Spleen (tissue), 11 donors: ENCODE results near the gene KYNU. TPM values are rescaled to one million over a fixed set of nuclear protein-coding genes. Genes with fewer than 3 reads are reported as not detected.

ENCODE experiments used
- DNase-seq: peaks from one replicate; pipeline ENCODE4 v3.0.0-alpha.2; 2020
- H3K27ac ChIP-seq, 8 donors: fragments of 200-600 bp; sonication (generic) in 7 of 8; 1 replicate in 4 of 8; 2 replicates in 4 of 8; pipeline versions ENCODE4 v1.5.0 to v1.8.0; 2016 to 2021; ENCODE audit warnings: inconsistent platforms in 4 of 8, mild to moderate bottlenecking in 4 of 8, moderate library complexity in 1 of 8
- H3K27me3 ChIP-seq, 7 donors: fragments of 200-600 bp; sonication (generic) in 6 of 7; replicated peaks in 1 of 7; 1 replicate in 4 of 7; 2 replicates in 3 of 7; pipeline versions ENCODE4 v1.5.0 to v1.8.0; 2016 to 2021; ENCODE audit warnings: inconsistent platforms in 3 of 7, mild to moderate bottlenecking in 1 of 7
- H3K36me3 ChIP-seq, 6 donors: fragments of 200-600 bp; sonication (generic) in 5 of 6; 1 replicate in 4 of 6; 2 replicates in 2 of 6; pipeline versions ENCODE4 v1.5.0 to v1.8.0; 2016 to 2021; ENCODE audit warnings: inconsistent platforms in 2 of 6
- H3K4me1 ChIP-seq, 6 donors: fragments of 200-600 bp; sonication (generic) in 5 of 6; 1 replicate in 3 of 6; 2 replicates in 3 of 6; pipeline versions ENCODE4 v1.5.0 to v1.8.0; 2016 to 2021; ENCODE audit warnings: inconsistent platforms in 3 of 6
- H3K4me3 ChIP-seq, 8 donors: fragments of 200-600 bp; sonication (generic) in 7 of 8; 1 replicate in 4 of 8; 2 replicates in 4 of 8; pipeline versions ENCODE4 v1.5.0 to v1.8.0; 2016 to 2021; ENCODE audit warnings: inconsistent platforms in 4 of 8, mild to moderate bottlenecking in 4 of 8, moderate library complexity in 2 of 8
- H3K9me3 ChIP-seq, 8 donors: fragments of 200-600 bp; sonication (generic) in 7 of 8; 1 replicate in 4 of 8; 2 replicates in 4 of 8; pipeline versions ENCODE4 v1.5.0 to v1.8.0; 2016 to 2021; ENCODE audit warnings: inconsistent platforms in 4 of 8
- POLR2A ChIP-seq, 3 donors: fragments of 450-650 bp; IDR thresholded peaks; one replicate each; pipeline ENCODE4 v1.5.1; 2017; ENCODE audit warnings: antibody characterized with exemption in 3 of 3, mild to moderate bottlenecking in 1 of 3
- POLR2AphosphoS5 ChIP-seq, 3 donors: sonication (generic); formaldehyde crosslinking; IDR thresholded peaks; one replicate each; pipeline ENCODE4 v1.5.1; 2017; ENCODE audit warnings: antibody characterized with exemption in 3 of 3
- WGBS, 5 donors: extraction: QIAGEN DNeasy Blood & Tissue Kit in 3 of 5; methylation state at CpG; one replicate each; pipeline versions ENCODE4 v1.1.5 to v1.1.7; 2013 to 2018; 5-methylcytosine and 5-hydroxymethylcytosine counted together
- intact Hi-C: fragments of 100-400 bp; cut with DNase I; formaldehyde crosslinking; loops from one replicate; pipeline ENCODE4 v1.15.0; 2023; ENCODE audit warnings: low total_unique reads
- polyA plus RNA-seq, 3 donors: library from polyadenylated mRNA; stranded (reverse); fragments of 200-250 nt; gene quantifications; one replicate each; pipeline ENCODE4 v1.2.1, GENCODE V29; 2013
- total RNA-seq, 7 donors: library from RNA; depleted of rRNA in 3 of 7; stranded (reverse); fragments of >200 nt in 3 of 7; fragmentation: NEBNext Ultra II Directional in 4 of 7; extraction: Animal tissue kit (Norgen Biotek cat#: 25700) in 4 of 7; gene quantifications; one replicate each; pipeline versions ENCODE4 v1.1.0 to v1.2.1, GENCODE V29; 2016 to 2021
- TF ChIP-seq, protein P1 (sequence below), 11 experiments: fragments of 200-600 bp in 7 of 11; fragments of 450-650 bp in 4 of 11; sonication (generic) in 4 of 11; IDR thresholded peaks in 8 of 11; conservative IDR thresholded peaks in 3 of 11; 1 replicate in 7 of 11; 2 replicates in 4 of 11; pipeline versions ENCODE4 v1.4.0 to v1.8.0; 2016 to 2021; ENCODE audit warnings: antibody characterized with exemption in 11 of 11, inconsistent platforms in 4 of 11, mild to moderate bottlenecking in 1 of 11
- donor health status: healthy with polysubstance abuse.
- donor health status: DM: no; HTN: no; CAD: no; lungs with moderate emphysema.
- donor health status: DM: no; HTN: no; CAD: no.
- donor health status: Bipolar disorder and iron deficiency.
- donor health status: healthy.
- donor health status: DM: no; HTN: no; CAD: no.
- donor health status: DM: yes; HTN: yes; CAD: no.

Gene KYNU
- total and polyA plus RNA-seq, 10 donors: 11.1 to 38.4 (median 20.8) TPM

DNA sequence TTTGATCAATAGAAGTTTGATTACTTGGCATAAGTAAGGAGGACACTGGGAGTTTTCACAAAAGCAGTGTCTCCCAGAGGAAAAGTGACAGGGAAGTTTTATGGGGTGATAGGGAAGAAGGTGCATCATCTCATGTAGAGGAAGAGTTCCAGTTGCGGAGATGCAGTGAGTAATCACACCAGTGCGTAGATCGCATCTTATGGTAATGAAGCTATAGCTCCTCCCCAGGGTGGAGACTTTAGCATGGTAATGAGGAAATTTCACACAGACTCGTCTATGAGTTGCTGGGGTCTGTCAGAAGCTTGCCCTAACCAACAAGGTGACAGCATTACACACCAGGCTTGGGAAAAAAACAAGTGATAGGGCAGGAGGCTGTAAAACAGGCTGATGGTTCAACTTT, 49.0 kb downstream of the KYNU start:
- no peak overlapping the region for H3K27ac ChIP-seq
- TF ChIP-seq POLR2A (IDR thresholded peaks at IDR 0.05) (no peak), POLR2AphosphoS5 (IDR thresholded peaks at IDR 0.05) (no peak)
- TF ChIP-seq, protein P1, sequence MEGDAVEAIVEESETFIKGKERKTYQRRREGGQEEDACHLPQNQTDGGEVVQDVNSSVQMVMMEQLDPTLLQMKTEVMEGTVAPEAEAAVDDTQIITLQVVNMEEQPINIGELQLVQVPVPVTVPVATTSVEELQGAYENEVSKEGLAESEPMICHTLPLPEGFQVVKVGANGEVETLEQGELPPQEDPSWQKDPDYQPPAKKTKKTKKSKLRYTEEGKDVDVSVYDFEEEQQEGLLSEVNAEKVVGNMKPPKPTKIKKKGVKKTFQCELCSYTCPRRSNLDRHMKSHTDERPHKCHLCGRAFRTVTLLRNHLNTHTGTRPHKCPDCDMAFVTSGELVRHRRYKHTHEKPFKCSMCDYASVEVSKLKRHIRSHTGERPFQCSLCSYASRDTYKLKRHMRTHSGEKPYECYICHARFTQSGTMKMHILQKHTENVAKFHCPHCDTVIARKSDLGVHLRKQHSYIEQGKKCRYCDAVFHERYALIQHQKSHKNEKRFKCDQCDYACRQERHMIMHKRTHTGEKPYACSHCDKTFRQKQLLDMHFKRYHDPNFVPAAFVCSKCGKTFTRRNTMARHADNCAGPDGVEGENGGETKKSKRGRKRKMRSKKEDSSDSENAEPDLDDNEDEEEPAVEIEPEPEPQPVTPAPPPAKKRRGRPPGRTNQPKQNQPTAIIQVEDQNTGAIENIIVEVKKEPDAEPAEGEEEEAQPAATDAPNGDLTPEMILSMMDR (IDR thresholded peaks at IDR 0.05 in 8 of 11, conservative IDR thresholded peaks at IDR 0.05 in 3 of 11): no peak
- no peaks in the 10 kb centered on the region for H3K4me1 ChIP-seq
- peaks cover 0 to 56% (median 0%) of the 10 kb centered on the region in 6 donors for H3K36me3 ChIP-seq
- no peak for DNase-seq
- H3K9me3 ChIP-seq: no peaks in the 10 kb centered on the region
- H3K4me3 ChIP-seq: no peak overlapping the region
- intact Hi-C loops: no loop called here
- no peaks in the 10 kb centered on the region for H3K27me3 ChIP-seq
- 85 to 94% (median 93%) methylated on average over 4 of the region's 4 CpGs for WGBS, 5 donors

DNA sequence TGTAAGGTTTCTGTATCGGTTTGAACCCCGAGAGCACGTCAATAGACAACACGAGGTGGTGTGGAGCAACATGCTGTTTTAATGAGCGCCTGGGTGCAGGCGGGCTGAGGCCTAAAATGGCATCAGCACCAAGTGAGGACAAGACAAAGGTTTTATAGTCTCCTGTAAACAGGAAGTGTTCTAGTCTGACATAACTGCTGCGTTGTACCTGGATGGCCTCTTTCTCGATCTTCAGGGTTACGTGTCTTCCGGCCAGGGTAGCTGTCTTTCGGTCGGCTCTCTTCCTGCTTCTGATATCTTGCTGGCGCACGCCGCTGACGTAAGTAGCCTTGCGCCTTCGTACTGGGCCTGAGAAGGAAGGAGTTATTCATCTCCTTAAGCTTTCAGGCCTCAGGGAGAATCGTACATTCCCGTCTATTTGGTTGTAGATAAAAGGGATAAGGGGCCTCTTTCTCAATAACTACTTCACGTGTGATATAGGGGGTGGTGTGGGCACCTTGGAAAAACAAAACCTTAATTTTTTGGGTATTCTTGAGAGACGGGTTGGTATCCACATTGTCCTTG, 53.5 kb downstream of the KYNU start:
- H3K36me3 ChIP-seq: peaks cover 0 to 27% (median 0%) of the 10 kb centered on the region in 6 donors
- H3K4me3 ChIP-seq: no peak overlapping the region
- TF ChIP-seq POLR2A (IDR thresholded peaks at IDR 0.05) (no peak), POLR2AphosphoS5 (IDR thresholded peaks at IDR 0.05) (no peak)
- TF ChIP-seq, protein P1 (IDR thresholded peaks at IDR 0.05 in 8 of 11, conservative IDR thresholded peaks at IDR 0.05 in 3 of 11): no peak
- no peaks in the 10 kb centered on the region for H3K9me3 ChIP-seq
- WGBS, 5 donors: 93 to 96% (median 96%) methylated on average over 22 of the region's 22 CpGs
- no peaks in the 10 kb centered on the region for H3K27me3 ChIP-seq
- intact Hi-C loops: no loop called here
- H3K27ac ChIP-seq: no peak overlapping the region
- DNase-seq: no peak
- no peaks in the 10 kb centered on the region for H3K4me1 ChIP-seq

DNA sequence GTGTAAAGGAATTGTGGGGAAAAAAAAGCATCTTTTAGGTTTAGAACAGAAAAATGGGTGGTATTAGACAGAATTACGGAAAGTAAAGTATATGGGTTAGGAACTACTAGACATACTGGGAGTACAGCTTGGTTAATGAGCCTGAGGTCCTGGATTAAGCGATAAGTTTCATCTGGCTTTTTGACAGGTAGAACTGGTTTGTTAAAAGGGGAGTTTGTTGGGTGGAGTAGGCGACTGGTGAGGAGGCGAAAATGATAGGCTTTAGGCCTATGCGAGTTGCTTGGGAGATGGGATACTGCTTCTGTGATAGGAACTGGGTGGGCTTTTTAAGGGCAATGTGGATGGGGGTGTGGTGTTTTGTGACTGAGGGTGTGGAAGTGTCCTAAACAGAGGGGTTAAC, 56.5 kb downstream of the KYNU start:
- no peak for TF ChIP-seq POLR2AphosphoS5 (IDR thresholded peaks at IDR 0.05)
- TF ChIP-seq, protein P1 (IDR thresholded peaks at IDR 0.05 in 8 of 11, conservative IDR thresholded peaks at IDR 0.05 in 3 of 11): no peak
- no peak for TF ChIP-seq POLR2A (IDR thresholded peaks at IDR 0.05)
- H3K4me3 ChIP-seq: no peak overlapping the region
- no peaks in the 10 kb centered on the region for H3K9me3 ChIP-seq
- peaks cover 0 to 22% (median 0%) of the 10 kb centered on the region in 6 donors for H3K36me3 ChIP-seq
- no peak overlapping the region for H3K27ac ChIP-seq
- H3K4me1 ChIP-seq: no peaks in the 10 kb centered on the region
- intact Hi-C loops: no loop called here
- DNase-seq: no peak
- 94 to 97% (median 96%) methylated on average over 5 of the region's 5 CpGs for WGBS, 5 donors
- H3K27me3 ChIP-seq: no peaks in the 10 kb centered on the region

DNA sequence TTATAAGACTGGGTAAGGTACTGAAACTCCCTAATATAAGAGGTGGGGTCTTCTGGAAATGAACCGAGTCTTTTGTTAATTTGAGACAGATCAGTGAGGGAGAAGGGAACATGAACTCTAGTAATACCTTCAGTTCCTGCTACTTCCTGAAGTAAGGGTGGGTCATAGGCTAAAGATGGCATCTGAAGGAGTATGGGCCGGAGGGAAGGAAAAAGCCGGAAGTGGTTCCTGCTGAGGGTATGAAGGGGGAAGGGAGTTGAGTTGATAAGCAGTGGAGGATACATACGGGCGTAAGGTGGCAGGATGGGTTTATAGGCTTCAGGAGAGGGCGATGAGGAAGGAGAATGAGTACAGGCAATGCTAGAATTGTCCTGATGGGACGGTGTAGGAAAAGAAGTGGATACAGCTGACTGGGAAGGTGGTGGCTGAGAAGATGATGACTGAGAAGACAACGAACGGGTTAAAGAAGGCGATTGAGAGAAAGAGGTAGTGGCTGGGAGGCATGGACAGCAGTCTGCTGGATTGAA, 58.2 kb downstream of the KYNU start:
- intact Hi-C loops: no loop called here
- TF ChIP-seq POLR2A (IDR thresholded peaks at IDR 0.05) (no peak), POLR2AphosphoS5 (IDR thresholded peaks at IDR 0.05) (no peak)
- TF ChIP-seq, protein P1 (IDR thresholded peaks at IDR 0.05 in 8 of 11, conservative IDR thresholded peaks at IDR 0.05 in 3 of 11): no peak
- Histone ChIP-seq H3K9me3 (no peaks in the 10 kb centered on the region), H3K4me3 (no peak overlapping the region), H3K27ac (no peak overlapping the region), H3K36me3 (peaks cover 0 to 11% (median 0%) of the 10 kb centered on the region in 6 donors), H3K27me3 (no peaks in the 10 kb centered on the region), H3K4me1 (no peaks in the 10 kb centered on the region)
- WGBS, 5 donors: 90 to 95% (median 91%) methylated on average over 10 of the region's 10 CpGs
- no peak for DNase-seq
